BLaER1 treated with 17β-estradiol and CSF1 and Interleukin-3, amounts not matched to agents 10 nM and 100 nM (cell line): ENCODE measurements around the gene ORMDL3.
"Not testable (repeated sequence)": the region's sequence is repeated elsewhere in the genome, so short reads cannot be mapped to it uniquely, and the experiment has no call there.

ENCODE experiments used
- H3K27ac ChIP-seq, 11 experiments: shearing (Covaris generic); formaldehyde crosslinking; 2 replicates each; pipeline ENCODE4 v1.8.1; 2022
- H3K27me3 ChIP-seq, 11 experiments: shearing (Covaris generic); formaldehyde crosslinking; 2 replicates each; pipeline ENCODE4 v1.8.1; 2022
- H3K36me3 ChIP-seq, 11 experiments: shearing (Covaris generic); formaldehyde crosslinking; 2 replicates each; pipeline ENCODE4 v1.8.1; 2022
- H3K4me1 ChIP-seq, 10 experiments: shearing (Covaris generic); formaldehyde crosslinking; 2 replicates each; pipeline ENCODE4 v1.8.1; 2022
- H3K4me2 ChIP-seq, 11 experiments: shearing (Covaris generic); formaldehyde crosslinking; 2 replicates each; pipeline ENCODE4 v1.8.1; 2022
- H3K4me3 ChIP-seq, 10 experiments: shearing (Covaris generic); formaldehyde crosslinking; 2 replicates each; pipeline ENCODE4 v1.8.1; 2022
- H3K9ac ChIP-seq, 11 experiments: shearing (Covaris generic); formaldehyde crosslinking; 2 replicates each; pipeline ENCODE4 v1.8.1; 2022
- H3K9me3 ChIP-seq, 11 experiments: shearing (Covaris generic); formaldehyde crosslinking; replicated peaks in 1 of 11; 2 replicates each; pipeline ENCODE4 v1.8.1; 2022
- H4K20me1 ChIP-seq, 11 experiments: shearing (Covaris generic); formaldehyde crosslinking; 2 replicates each; pipeline ENCODE4 v1.8.1; 2022
- Cebpa-rat ChIP-seq, 11 experiments: shearing (Covaris generic); IDR thresholded peaks; 2 replicates each; pipeline ENCODE4 v1.8.1; 2022

The ORMDL3 gene

DNA sequence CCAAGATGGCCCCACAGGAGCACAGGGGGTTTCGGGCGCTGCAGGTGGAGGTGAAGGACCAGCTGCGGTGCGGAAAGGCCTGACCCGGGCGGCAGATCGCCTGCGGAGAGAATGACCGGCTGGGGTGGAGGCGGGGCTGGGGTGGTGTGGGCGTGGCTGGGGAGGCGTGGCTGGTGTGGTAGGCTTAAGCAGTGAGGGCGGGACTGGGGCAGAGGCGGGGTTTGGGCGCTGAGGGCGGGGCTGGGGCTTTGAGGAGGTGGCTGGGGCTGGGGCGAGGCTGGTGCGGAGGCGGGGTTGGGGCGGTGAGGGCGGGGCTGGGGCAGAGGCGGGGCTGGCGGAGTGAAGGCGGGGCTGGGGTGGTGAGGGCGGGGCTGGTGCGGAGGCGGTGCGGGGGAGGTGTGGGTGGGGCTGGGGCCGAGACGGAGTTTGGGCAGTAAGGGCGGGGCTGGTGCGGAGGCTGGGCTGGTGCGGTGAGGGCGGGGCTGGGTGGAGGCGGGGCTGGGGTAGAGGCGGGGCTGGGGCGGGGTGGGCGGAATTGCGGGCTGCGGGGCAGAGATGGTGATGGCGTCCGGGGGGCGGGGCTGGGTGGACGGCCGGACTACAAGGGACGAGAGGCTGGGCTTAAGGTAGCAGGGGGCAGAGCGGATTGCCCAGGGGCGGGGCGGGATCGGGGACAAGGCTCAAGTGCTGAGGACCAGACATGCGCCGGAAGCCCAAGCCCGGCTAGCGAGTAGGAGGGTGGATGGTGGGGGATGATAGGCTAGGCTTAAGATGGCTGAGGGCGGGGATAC, 25.5 kb upstream of the ORMDL3 start:
- no peak for TF ChIP-seq Cebpa-rat (IDR thresholded peaks at IDR 0.05)
- H3K27me3 ChIP-seq = no peaks in the 10 kb centered on the region
- peak overlapping the region; percentile 68 to 99 (median 92) for H3K4me2 ChIP-seq
- peak overlapping the region; percentile 54 to 72 (median 70); a peak in 21 of 22 replicates for H3K9ac ChIP-seq
- H4K20me1 ChIP-seq = no peaks in the 10 kb centered on the region
- peak overlapping the region in 10 of 11 experiments; percentile 40 to 77 (median 64); a peak in 19 of 22 replicates for H3K27ac ChIP-seq
- peak overlapping the region; percentile 45 to 68 (median 56) for H3K4me3 ChIP-seq
- peaks cover 50 to 66% (median 58%) of the 10 kb centered on the region in 10 experiments for H3K4me1 ChIP-seq
- H3K36me3 ChIP-seq = no peaks in the 10 kb centered on the region
- H3K9me3 ChIP-seq = no peaks in the 10 kb centered on the region

DNA sequence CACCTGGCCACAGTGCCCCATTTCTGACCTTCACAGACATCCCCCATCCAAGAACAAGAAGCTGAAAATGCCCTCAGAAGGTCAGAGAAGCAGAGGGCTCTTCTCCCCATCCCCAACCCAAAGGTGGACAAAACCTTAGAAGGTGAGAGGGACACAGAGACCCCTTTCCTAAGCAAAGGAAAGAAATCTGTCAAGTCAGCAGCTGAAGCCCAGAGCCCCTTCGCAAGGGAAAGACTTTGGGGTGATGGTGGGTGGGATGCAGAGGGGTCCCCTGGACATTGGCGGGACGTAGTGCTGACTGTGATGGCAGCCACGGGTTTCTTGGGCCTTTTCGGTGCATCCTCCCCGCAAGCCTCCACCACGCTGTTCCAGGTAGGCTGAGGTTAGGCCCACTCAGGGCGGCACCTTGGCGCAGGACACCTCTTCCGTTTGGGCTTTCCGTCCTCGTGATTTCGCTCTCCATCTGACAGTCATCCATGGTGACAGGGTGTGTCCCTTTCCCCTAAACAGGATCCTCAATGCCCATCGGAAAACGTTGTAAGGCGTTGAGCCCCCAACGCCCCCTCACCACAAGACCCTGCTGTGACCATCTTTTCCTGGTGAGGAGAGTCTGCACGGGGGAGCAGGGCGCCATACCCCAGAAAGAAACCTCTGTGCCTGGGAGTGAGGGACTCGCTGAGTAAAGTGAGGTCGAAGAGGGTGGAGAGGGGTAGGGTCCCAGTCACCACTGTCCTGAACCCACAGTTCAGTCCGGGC, 24.7 kb upstream of the ORMDL3 start:
- Histone ChIP-seq H3K9ac (peak overlapping the region; percentile 51 to 71 (median 60); a peak in 20 of 22 replicates), H3K4me1 (peaks cover 58 to 74% (median 66%) of the 10 kb centered on the region in 10 experiments), H3K9me3 (no peaks in the 10 kb centered on the region), H3K4me3 (peak overlapping the region; percentile 45 to 68 (median 51)), H3K4me2 (peak overlapping the region; percentile 65 to 99 (median 92)), H3K36me3 (no peaks in the 10 kb centered on the region), H3K27ac (peak overlapping the region in 8 of 11 experiments; percentile 8 to 57 (median 43); a peak in 11 of 22 replicates), H4K20me1 (no peaks in the 10 kb centered on the region), H3K27me3 (no peaks in the 10 kb centered on the region)
- TF ChIP-seq Cebpa-rat (IDR thresholded peaks at IDR 0.05) = no peak

DNA sequence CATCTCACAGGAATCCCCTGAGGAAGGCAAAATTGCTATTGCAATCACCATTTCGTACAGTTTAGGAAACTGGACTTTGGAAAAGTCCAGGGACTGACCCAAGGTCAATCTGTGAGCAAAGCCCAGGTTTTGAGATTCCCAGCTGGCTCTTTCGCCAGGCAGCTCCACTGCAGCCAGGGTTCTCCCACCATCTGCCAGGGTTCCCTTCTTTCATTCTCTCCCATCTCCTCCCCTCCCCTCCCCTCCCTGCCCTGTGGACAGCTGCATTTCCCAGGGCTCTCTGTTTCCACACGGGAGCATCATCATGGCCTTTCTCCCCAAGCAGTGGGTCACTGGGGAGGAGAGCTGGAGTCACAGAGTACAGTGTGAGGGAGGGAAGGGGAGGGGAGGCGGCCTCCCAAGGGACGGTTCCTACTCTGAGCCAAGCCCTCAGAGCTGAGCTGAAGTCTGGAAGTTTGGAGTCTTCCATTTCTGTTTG, 23.5 kb upstream of the ORMDL3 start:
- Histone ChIP-seq H3K4me2 (peak overlapping the region; percentile 19 to 92 (median 65); a peak in 19 of 22 replicates), H3K9ac (no peak overlapping the region), H3K9me3 (no peaks in the 10 kb centered on the region), H3K36me3 (no peaks in the 10 kb centered on the region), H3K4me3 (no peak overlapping the region), H3K27ac (no peak overlapping the region; a peak in 1 of 22 replicates), H3K4me1 (peaks cover 64 to 84% (median 76%) of the 10 kb centered on the region in 10 experiments), H4K20me1 (no peaks in the 10 kb centered on the region), H3K27me3 (no peaks in the 10 kb centered on the region)
- no peak for TF ChIP-seq Cebpa-rat (IDR thresholded peaks at IDR 0.05)

DNA sequence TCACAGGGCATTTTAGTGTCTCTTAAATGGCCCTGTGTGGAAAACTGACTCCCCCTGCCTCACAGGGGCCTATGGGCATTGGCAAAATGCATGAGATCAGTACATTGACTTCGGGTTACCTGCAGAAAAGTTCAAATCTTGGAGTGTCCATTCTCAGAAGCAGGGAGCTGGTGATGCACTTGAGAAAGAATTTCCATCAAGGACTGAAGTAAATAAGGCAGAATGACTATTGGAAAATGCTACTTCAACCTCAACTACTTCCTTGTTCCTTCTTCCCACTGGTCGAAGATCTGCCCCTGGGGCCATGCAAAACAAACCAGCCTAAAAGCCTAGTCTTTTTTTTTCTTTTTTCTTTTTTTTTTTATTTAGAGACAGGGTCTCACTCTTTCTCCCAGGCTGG, 21.6 kb upstream of the ORMDL3 start:
- H3K4me1 ChIP-seq = peaks cover 60 to 92% (median 85%) of the 10 kb centered on the region in 10 experiments
- no peaks in the 10 kb centered on the region for H3K27me3 ChIP-seq
- H3K9me3 ChIP-seq = no peaks in the 10 kb centered on the region
- H3K27ac ChIP-seq = peak overlapping the region in 10 of 11 experiments; percentile 59 to 87 (median 82); a peak in 21 of 22 replicates
- H4K20me1 ChIP-seq = no peaks in the 10 kb centered on the region
- no peaks in the 10 kb centered on the region for H3K36me3 ChIP-seq
- H3K4me3 ChIP-seq = no peak overlapping the region
- H3K9ac ChIP-seq = peak overlapping the region in 8 of 11 experiments; percentile 28 to 66 (median 59); a peak in 12 of 22 replicates
- H3K4me2 ChIP-seq = peak overlapping the region; percentile 61 to 86 (median 69)
- no peak for TF ChIP-seq Cebpa-rat (IDR thresholded peaks at IDR 0.05)

DNA sequence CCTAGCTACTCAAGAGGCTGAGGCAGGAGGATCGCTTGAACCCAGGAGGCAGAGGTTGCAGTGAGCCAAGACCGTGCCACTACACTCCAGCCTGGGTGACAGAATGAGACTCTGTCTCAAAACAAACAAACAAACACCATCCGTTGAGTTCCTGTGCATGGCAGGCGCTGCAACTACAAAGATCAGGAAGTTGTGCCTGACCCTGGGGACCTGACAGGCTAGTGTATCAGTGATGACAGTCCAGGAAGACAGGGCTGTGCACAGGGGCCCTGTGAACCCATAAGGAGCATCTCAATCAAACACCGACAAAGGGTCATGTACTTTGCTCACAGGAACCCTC, 21.1 kb upstream of the ORMDL3 start:
- peaks cover 58 to 92% (median 85%) of the 10 kb centered on the region in 10 experiments for H3K4me1 ChIP-seq
- H3K4me3 ChIP-seq = 0 out of 20 replicates have a peak overlapping the region, but pooled peaks of 1 of the 10 experiments have one; percentile 28
- H3K9ac ChIP-seq = peak overlapping the region in 8 of 11 experiments; percentile 31 to 66 (median 59); a peak in 13 of 22 replicates
- not testable (repeated sequence) for H4K20me1 ChIP-seq, H3K27me3 ChIP-seq, H3K9me3 ChIP-seq, H3K36me3 ChIP-seq
- H3K4me2 ChIP-seq = peak overlapping the region; percentile 61 to 86 (median 69)
- H3K27ac ChIP-seq = peak overlapping the region in 10 of 11 experiments; percentile 59 to 87 (median 82); a peak in 21 of 22 replicates

DNA sequence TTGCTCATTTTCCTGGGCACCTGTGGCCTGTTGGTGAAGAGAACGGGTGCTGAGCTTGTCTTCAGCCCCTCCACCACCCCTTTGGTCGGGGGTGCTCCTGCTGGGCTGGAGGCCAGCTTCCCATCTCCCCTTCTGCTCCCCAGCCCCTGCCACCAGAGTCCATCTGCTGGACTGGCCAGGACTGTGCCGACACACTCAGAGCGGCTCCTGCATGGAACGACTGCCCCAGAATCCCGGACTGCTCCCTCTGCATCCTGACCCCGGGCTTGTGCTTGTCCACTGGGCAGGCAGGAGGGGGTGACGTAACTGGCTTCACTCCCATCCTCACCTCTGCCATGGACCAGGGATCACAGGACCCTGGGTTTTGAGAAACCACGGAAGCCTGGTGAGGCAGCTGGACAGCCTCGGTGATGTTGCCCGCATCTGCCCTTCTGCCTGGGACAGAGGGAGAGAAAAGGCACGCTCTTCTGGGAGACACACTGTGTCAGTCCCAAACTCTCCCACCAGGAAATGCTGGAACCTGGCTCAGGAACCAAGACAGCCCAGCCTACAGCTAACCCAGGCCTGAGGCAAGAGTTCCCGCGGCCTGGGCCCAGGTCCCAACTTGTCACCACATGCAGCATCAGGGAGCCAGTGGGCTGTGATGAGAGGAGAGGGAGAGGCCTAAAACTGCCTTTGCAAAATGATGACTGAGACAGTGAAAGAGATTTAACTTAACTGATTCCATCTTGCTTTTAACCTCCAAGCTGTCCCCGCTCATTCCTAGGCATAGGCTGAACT, 19.3 kb upstream of the ORMDL3 start:
- Histone ChIP-seq H3K36me3 (no peaks in the 10 kb centered on the region), H3K4me3 (no peak overlapping the region), H4K20me1 (no peaks in the 10 kb centered on the region), H3K4me2 (peak overlapping the region in 10 of 11 experiments; percentile 5 to 86 (median 72); a peak in 18 of 22 replicates), H3K4me1 (peaks cover 48 to 90% (median 79%) of the 10 kb centered on the region in 10 experiments), H3K9me3 (no peaks in the 10 kb centered on the region), H3K27ac (peak overlapping the region in 6 of 11 experiments; percentile 72 to 85 (median 82); a peak in 10 of 22 replicates), H3K27me3 (no peaks in the 10 kb centered on the region), H3K9ac (peak overlapping the region in 5 of 11 experiments; percentile 31 to 63 (median 60); a peak in 6 of 22 replicates)
- no peak for TF ChIP-seq Cebpa-rat (IDR thresholded peaks at IDR 0.05)

DNA sequence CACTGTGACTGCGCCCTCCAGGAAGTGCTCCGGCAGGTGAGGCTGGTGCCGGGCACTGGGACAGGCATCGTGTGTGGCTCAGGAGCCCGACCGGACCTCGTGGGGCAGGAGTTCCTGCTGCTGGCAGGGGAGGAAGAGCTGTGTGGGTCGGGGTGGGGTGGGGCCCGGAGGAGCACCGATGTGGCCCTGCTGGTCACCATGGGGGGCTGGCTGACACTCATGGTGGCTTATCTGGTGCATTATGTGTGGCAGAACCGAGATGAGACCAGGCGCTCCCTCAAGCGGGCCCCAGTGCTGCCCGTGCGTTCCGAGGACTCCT, 17.0 kb upstream of the ORMDL3 start:
- Histone ChIP-seq H3K4me3 (no peak overlapping the region), H3K4me1 (peaks cover 40 to 84% (median 72%) of the 10 kb centered on the region in 10 experiments), H4K20me1 (no peaks in the 10 kb centered on the region), H3K27ac (no peak overlapping the region), H3K4me2 (peak overlapping the region; percentile 22 to 92 (median 74); a peak in 19 of 22 replicates), H3K27me3 (no peaks in the 10 kb centered on the region), H3K9me3 (no peaks in the 10 kb centered on the region), H3K9ac (peak overlapping the region in 2 of 11 experiments; percentile 31 to 52; a peak in 2 of 22 replicates), H3K36me3 (no peaks in the 10 kb centered on the region)
- TF ChIP-seq Cebpa-rat (IDR thresholded peaks at IDR 0.05) = no peak

DNA sequence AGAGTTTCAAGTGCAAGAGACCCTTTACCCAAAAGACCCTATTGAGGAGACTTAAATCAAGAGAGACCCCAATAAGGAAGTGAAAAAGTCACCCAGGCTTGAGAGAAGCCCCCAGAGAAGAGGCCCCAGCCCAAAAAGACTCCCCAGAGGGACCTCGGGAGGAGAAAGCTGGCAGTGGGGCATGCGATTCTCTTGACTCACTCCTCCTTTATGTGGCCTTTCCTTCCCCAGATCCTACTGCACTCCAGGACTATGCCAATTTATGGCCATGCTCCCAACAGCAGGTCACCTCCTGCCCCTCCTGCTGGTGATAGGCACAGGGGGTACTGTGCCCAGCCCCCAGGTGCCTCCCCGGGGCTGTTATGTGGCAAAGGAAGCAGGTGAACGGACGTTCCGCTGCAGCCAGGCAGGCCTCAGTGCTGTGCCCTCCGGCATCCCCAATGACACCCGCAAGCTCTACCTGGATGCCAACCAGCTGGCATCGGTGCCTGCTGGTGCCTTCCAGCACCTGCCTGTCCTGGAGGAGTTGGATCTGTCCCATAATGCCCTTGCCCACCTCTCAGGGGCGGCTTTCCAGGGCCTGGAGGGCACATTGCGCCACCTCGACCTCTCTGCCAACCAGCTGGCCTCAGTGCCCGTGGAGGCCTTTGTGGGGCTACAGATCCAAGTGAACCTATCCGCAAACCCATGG, 16.4 kb upstream of the ORMDL3 start:
- Histone ChIP-seq H3K4me3 (no peak overlapping the region), H3K27ac (no peak overlapping the region), H4K20me1 (no peaks in the 10 kb centered on the region), H3K4me2 (peak overlapping the region; percentile 22 to 92 (median 74); a peak in 19 of 22 replicates), H3K27me3 (no peaks in the 10 kb centered on the region), H3K36me3 (no peaks in the 10 kb centered on the region), H3K9ac (peak overlapping the region in 5 of 11 experiments; percentile 14 to 52 (median 24); a peak in 4 of 22 replicates), H3K9me3 (no peaks in the 10 kb centered on the region), H3K4me1 (peaks cover 40 to 84% (median 72%) of the 10 kb centered on the region in 10 experiments)
- no peak for TF ChIP-seq Cebpa-rat (IDR thresholded peaks at IDR 0.05)
